ENCODE data around the gene C4B. TPM values are rescaled to one million over a fixed set of nuclear protein-coding genes. Genes with fewer than 3 reads are reported as not detected.

The C4B gene
- total and polyA plus RNA-seq, 9 of the 15 experiments (the other 6 are each of a cell fraction or from before 2014, with no cell fraction given), result 0.32 to 8.8 (median 5.4) TPM

DNA sequence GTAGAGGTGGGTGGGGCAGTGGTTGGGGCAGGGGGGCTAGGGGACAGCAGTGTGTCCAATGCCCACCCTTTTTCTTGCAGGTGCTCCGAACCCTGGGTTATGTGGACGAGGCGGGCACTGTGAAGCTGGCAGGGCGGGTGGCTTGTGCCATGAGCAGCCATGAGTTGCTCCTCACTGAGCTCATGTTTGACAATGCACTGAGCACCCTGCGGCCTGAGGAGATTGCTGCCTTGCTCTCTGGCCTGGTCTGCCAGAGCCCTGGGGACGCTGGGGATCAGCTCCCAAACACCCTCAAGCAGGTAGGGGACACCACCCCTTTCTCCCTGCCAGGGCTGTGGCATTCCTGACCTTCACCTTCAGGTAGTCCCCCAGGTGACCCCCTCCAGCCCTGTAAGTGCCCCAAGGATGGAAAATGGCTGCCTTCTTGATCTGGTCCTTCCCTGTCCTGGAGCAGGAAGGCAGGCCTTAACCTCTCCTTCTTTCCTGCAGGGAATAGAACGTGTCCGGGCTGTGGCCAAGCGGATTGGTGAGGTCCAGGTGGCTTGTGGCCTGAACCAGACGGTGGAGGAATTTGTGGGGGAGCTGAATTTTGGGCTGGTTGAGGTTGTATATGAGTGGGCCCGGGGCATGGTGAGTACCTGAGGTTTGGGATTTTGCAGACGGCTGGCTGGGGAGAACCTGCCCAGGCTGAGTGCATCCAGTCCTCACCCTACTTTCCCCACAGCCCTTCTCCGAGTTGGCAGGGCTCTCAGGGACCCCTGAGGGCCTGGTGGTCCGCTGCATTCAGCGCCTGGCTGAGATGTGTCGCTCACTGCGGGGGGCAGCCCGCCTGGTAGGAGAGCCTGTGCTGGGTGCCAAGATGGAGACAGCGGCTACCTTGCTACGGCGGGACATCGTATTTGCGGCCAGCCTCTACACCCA is 45.5 kb upstream of the C4B start:
- FAIRE-seq, result no peak
- no TSS peak for BruUV-seq (replicated peaks)
- no peak for TF ChIP-seq ZBTB8A (IDR thresholded peaks at IDR 0.05; ENCODE audit: partially characterized antibody)
- 0 out of 2 replicates have a peak, but pooled peaks have one; percentile 8 for TF ChIP-seq ZFX (CRISPR knock-in tag; IDR thresholded peaks at IDR 0.05)
- 0 out of 2 replicates have a peak, but pooled peaks have one; percentile 44 for TF ChIP-seq ERF (CRISPR knock-in tag; IDR thresholded peaks at IDR 0.05)
- TF ChIP-seq ZSCAN32 (CRISPR knock-in tag; IDR thresholded peaks at IDR 0.05), result no peak
- TF ChIP-seq ZNF780A (CRISPR knock-in tag; IDR thresholded peaks at IDR 0.05), result no peak
- no peak for TF ChIP-seq POLR2B (IDR thresholded peaks at IDR 0.05; ENCODE audit: low read depth, partially characterized antibody)
- peak; percentile 30; the same call in 1 of the 2 replicates for TF ChIP-seq NR2C2 (CRISPR knock-in tag; IDR thresholded peaks at IDR 0.05)
- TF ChIP-seq NR2C2 (tag; IDR thresholded peaks at IDR 0.05), result no peak
- TF ChIP-seq OTX1 (CRISPR knock-in tag; IDR thresholded peaks at IDR 0.05), result 0 out of 2 replicates have a peak, but pooled peaks have one; percentile 73
- TF ChIP-seq SRSF3 (IDR thresholded peaks at IDR 0.05; ENCODE audit: insufficient read depth, low read length), result no peak
- TF ChIP-seq, protein P1, sequence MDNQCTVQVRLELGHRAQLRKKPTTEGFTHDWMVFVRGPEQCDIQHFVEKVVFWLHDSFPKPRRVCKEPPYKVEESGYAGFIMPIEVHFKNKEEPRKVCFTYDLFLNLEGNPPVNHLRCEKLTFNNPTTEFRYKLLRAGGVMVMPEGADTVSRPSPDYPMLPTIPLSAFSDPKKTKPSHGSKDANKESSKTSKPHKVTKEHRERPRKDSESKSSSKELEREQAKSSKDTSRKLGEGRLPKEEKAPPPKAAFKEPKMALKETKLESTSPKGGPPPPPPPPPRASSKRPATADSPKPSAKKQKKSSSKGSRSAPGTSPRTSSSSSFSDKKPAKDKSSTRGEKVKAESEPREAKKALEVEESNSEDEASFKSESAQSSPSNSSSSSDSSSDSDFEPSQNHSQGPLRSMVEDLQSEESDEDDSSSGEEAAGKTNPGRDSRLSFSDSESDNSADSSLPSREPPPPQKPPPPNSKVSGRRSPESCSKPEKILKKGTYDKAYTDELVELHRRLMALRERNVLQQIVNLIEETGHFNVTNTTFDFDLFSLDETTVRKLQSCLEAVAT (IDR thresholded peaks at IDR 0.05), result peak in 1 of 2 experiments; percentile 16; a peak in 1 of 4 replicates
- TF ChIP-seq MEF2D (tag; conservative IDR thresholded peaks at IDR 0.05; ENCODE audit: low read depth), result no peak
- no peak for TF ChIP-seq CBX8 (IDR thresholded peaks at IDR 0.05; ENCODE audit: borderline replicate concordance, extremely low read depth, low read depth, low read length, poor library complexity, severe bottlenecking)
- no peak for TF ChIP-seq ZNF140 (CRISPR knock-in tag; IDR thresholded peaks at IDR 0.05)
- no peak for TF ChIP-seq MTA1 (IDR thresholded peaks at IDR 0.05; ENCODE audit: borderline replicate concordance)
- TF ChIP-seq NFATC3 (IDR thresholded peaks at IDR 0.05), result no peak
- TF ChIP-seq, protein P2, sequence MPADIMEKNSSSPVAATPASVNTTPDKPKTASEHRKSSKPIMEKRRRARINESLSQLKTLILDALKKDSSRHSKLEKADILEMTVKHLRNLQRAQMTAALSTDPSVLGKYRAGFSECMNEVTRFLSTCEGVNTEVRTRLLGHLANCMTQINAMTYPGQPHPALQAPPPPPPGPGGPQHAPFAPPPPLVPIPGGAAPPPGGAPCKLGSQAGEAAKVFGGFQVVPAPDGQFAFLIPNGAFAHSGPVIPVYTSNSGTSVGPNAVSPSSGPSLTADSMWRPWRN (IDR thresholded peaks at IDR 0.05; ENCODE audit: low read depth), result no peak
- no peak for TF ChIP-seq ZFP1 (CRISPR knock-in tag; IDR thresholded peaks at IDR 0.05)
- no peak for TF ChIP-seq ARID2 (IDR thresholded peaks at IDR 0.05)
- no peak for TF ChIP-seq MTF1 (CRISPR knock-in tag; IDR thresholded peaks at IDR 0.05; ENCODE audit: borderline replicate concordance)
- 0 out of 2 replicates have a peak, but pooled peaks have one; percentile 31 for TF ChIP-seq SMAD4 (CRISPR knock-in tag; conservative IDR thresholded peaks at IDR 0.05)

More for the DNA sequence above, 45.5 kb upstream of the C4B start:
- H3K79me2 ChIP-seq (ENCODE audit: control insufficient read depth, insufficient read depth, low read length), result peaks cover 39% of the 10 kb centered on the region
- DNase-seq (ENCODE audit: extremely low read depth in 1 of 4, low spot score in 3 of 4) (no peak), ATAC-seq (no peak)
- ChIA-PET POLR2A (interaction anchor here (0.6 to 5.8 kb wide), 10 partner anchors 7 to 216 kb away, joined by 3 to 74 read pairs (median 3); partner anchors contain the start of genes NELFE and SKIC2), CTCF (ENCODE audit: low intra/inter-chr PET ratio) (no interaction called here)
- H3K27ac ChIP-seq (ENCODE audit: extremely low read depth, low read depth, low read length), result peak overlapping the region; percentile 84
- H3K9ac ChIP-seq (ENCODE audit: insufficient read depth in 1 of 2, low read depth in 2 of 2, low read length in 2 of 2), result peak overlapping the region; percentile 84 to 90; a peak in 3 of 4 replicates
- in situ Hi-C loops (cut with MboI) (no loop called here), intact Hi-C loops (cut with micrococcal nuclease) (no loop called here)
- no peak overlapping the region for H2AFZ ChIP-seq (ENCODE audit: low read depth, low read length)
- peak overlapping the region; percentile 99 for H3K4me2 ChIP-seq (ENCODE audit: insufficient read depth, low read length)
- H4K20me1 ChIP-seq (replicated peaks; ENCODE audit: control insufficient read depth, insufficient read depth, low read length), result no peaks in the 10 kb centered on the region
- no peaks in the 10 kb centered on the region for H3K27me3 ChIP-seq (ENCODE audit: control insufficient read depth in 2 of 2, insufficient read depth in 2 of 2, low read length in 2 of 2)
- peaks cover 71% of the 10 kb centered on the region for H3K36me3 ChIP-seq (ENCODE audit: control insufficient read depth, insufficient read depth, low read length)
- H3K9me1 ChIP-seq (ENCODE audit: control insufficient read depth, insufficient read depth, low read length), result no peaks in the 10 kb centered on the region
- H3K9me3 ChIP-seq (replicated peaks; ENCODE audit: control insufficient read depth, insufficient read depth, low read depth, low read length), result no peaks in the 10 kb centered on the region
- 65% methylated on average over 23 of the region's 23 CpGs for WGBS (ENCODE audit: insufficient coverage, low coverage, missing lambda C conversion rate)
- H3K4me3 ChIP-seq, result no peak overlapping the region
- peaks cover 50 to 55% of the 10 kb centered on the region in 2 experiments; a peak in 4 of 5 replicates for H3K4me1 ChIP-seq (replicated peaks in 1 of 2; ENCODE audit: control insufficient read depth in 2 of 2, insufficient read depth in 2 of 2, low read length in 2 of 2)

Data from K562 (cell line).